Ascending aorta (tissue), 2 donors: ENCODE data around the gene BCOR. TPM values are rescaled to one million over a fixed set of nuclear protein-coding genes. Genes with fewer than 3 reads are reported as not detected.

Source experiments
- DNase-seq, 2 donors: peaks; one replicate each; pipeline ENCODE4 v3.0.0-alpha.2; 2019; ENCODE audit warnings: low spot score in 2 of 2
- H3K27ac ChIP-seq, 2 donors: fragments of 200-600 bp; sonication (generic); one replicate each; pipeline ENCODE4 v1.5.1; 2016 to 2017; ENCODE audit warnings: mild to moderate bottlenecking in 1 of 2
- H3K27me3 ChIP-seq: fragments of 200-600 bp; sonication (generic); one replicate; pipeline ENCODE4 v1.5.1; 2017
- H3K36me3 ChIP-seq, 2 donors: fragments of 200-600 bp; sonication (generic); one replicate each; pipeline ENCODE4 v1.5.1; 2016
- H3K4me1 ChIP-seq, 2 donors: fragments of 200-600 bp; sonication (generic); one replicate each; pipeline ENCODE4 v1.5.1; 2016 to 2017; ENCODE audit warnings: mild to moderate bottlenecking in 1 of 2
- H3K4me3 ChIP-seq, 2 donors: fragments of 200-600 bp; sonication (generic); one replicate each; pipeline ENCODE4 v1.5.1; 2016 to 2017; ENCODE audit warnings: mild to moderate bottlenecking in 1 of 2
- H3K9me3 ChIP-seq, 2 donors: fragments of 200-600 bp; sonication (generic); one replicate each; pipeline ENCODE4 v1.5.1; 2016
- CTCF ChIP-seq, 3 experiments: fragments of 200-600 bp in 2 of 3; fragments of 450-650 bp in 1 of 3; sonication (generic) in 2 of 3; IDR thresholded peaks; one replicate each; pipeline ENCODE4 v1.5.1; 2016 to 2019; ENCODE audit warnings: antibody characterized with exemption in 3 of 3, mild to moderate bottlenecking in 1 of 3, moderate library complexity in 1 of 3
- intact Hi-C: fragments of 100-400 bp; cut with DNase I; formaldehyde crosslinking; loops from one replicate; pipeline ENCODE4 v1.15.1; 2023
- total RNA-seq: library from RNA; depleted of rRNA; stranded (reverse); fragments of >200 nt; gene quantifications from one replicate; pipeline ENCODE4 v1.1.0, GENCODE V29; 2016

Gene BCOR
- total RNA-seq, 1 donor from 2014 or later: 26.7 TPM

GRCh38 chrX:40100141-40100536 lies 2.4 kb upstream of the BCOR start:
- DNase-seq: no peak
- Histone ChIP-seq H3K36me3 (no peaks in the 10 kb centered on the region), H3K4me1 (peaks cover 0 to 11% of the 10 kb centered on the region in 2 donors), H3K27ac (peak overlapping the region; percentile 87 to 92), H3K27me3 (no peaks in the 10 kb centered on the region), H3K9me3 (no peaks in the 10 kb centered on the region), H3K4me3 (peak overlapping the region; percentile 28 to 74)
- no peak for TF ChIP-seq CTCF (IDR thresholded peaks at IDR 0.05)
- intact Hi-C loops: loop anchor here (10.0 kb wide), 1 partner anchor 455 kb away; no protein-coding TSS in a partner anchor

- H3K27me3 ChIP-seq: no peaks in the 10 kb centered on the region
- no peak for TF ChIP-seq CTCF (IDR thresholded peaks at IDR 0.05)
- DNase-seq: no peak
- peak overlapping the region; percentile 74 to 92 for H3K4me3 ChIP-seq
- peaks cover 0 to 11% of the 10 kb centered on the region in 2 donors for H3K4me1 ChIP-seq
- intact Hi-C loops: loop anchor here (2.0 to 10.0 kb wide), 6 partner anchors 33 to 1295 kb away; partner anchors contain the start of gene MID1IP1
- H3K9me3 ChIP-seq: no peaks in the 10 kb centered on the region
- H3K36me3 ChIP-seq: no peaks in the 10 kb centered on the region
- peak overlapping the region; percentile 87 to 92 for H3K27ac ChIP-seq
These were observed 1.5 kb upstream of the BCOR start for GRCh38 chrX:40099055-40099958.

- no peaks in the 10 kb centered on the region for H3K36me3 ChIP-seq
- H3K4me1 ChIP-seq: peaks cover 0 to 11% of the 10 kb centered on the region in 2 donors
- H3K27ac ChIP-seq: peak overlapping the region; percentile 87 to 92
- intact Hi-C loops: loop anchor here (1.0 to 10.0 kb wide), 7 partner anchors 8 to 1294 kb away; partner anchors contain the start of gene MID1IP1
- no peak for TF ChIP-seq CTCF (IDR thresholded peaks at IDR 0.05)
- DNase-seq: no peak
- no peaks in the 10 kb centered on the region for H3K27me3 ChIP-seq
- no peaks in the 10 kb centered on the region for H3K9me3 ChIP-seq
- H3K4me3 ChIP-seq: peak overlapping the region; percentile 74 to 92
These were observed 701 bp upstream of the BCOR start for GRCh38 chrX:40098264-40099054.

- no peak for DNase-seq
- no peaks in the 10 kb centered on the region for H3K27me3 ChIP-seq
- no peaks in the 10 kb centered on the region for H3K9me3 ChIP-seq
- H3K4me1 ChIP-seq: peaks cover 0 to 11% of the 10 kb centered on the region in 2 donors
- H3K27ac ChIP-seq: peak overlapping the region; percentile 87 to 92
- H3K36me3 ChIP-seq: no peaks in the 10 kb centered on the region
- peak overlapping the region; percentile 74 to 92 for H3K4me3 ChIP-seq
- no peak for TF ChIP-seq CTCF (IDR thresholded peaks at IDR 0.05)
- intact Hi-C loops: loop anchor here (2.0 to 10.0 kb wide), 5 partner anchors 35 to 1292 kb away; partner anchors contain the start of gene MID1IP1
These were observed 636 bp downstream of the BCOR start for GRCh38 chrX:40097141-40097503.

GRCh38 chrX:40096395-40097091 lies 1.2 kb downstream of the BCOR start:
- DNase-seq: no peak
- Histone ChIP-seq H3K36me3 (no peaks in the 10 kb centered on the region), H3K27me3 (no peaks in the 10 kb centered on the region), H3K27ac (peak overlapping the region; percentile 87 to 92), H3K4me3 (peak overlapping the region; percentile 74 to 92), H3K9me3 (no peaks in the 10 kb centered on the region), H3K4me1 (peaks cover 0 to 11% of the 10 kb centered on the region in 2 donors)
- intact Hi-C loops: loop anchor here (2.0 to 10.0 kb wide), 5 partner anchors 36 to 1292 kb away; partner anchors contain the start of gene MID1IP1
- no peak for TF ChIP-seq CTCF (IDR thresholded peaks at IDR 0.05)
